Central memory CD4-positive, alpha-beta T cell (primary cell): Measurements from ENCODE around the gene ZFX.
"Not testable (repeated sequence)": the region's sequence is repeated elsewhere in the genome, so short reads cannot be mapped to it uniquely, and the experiment has no call there.

ENCODE experiments used
- DNase-seq: peaks from one replicate; pipeline ENCODE4 v3.0.0; 2022

Gene ZFX

DNA sequence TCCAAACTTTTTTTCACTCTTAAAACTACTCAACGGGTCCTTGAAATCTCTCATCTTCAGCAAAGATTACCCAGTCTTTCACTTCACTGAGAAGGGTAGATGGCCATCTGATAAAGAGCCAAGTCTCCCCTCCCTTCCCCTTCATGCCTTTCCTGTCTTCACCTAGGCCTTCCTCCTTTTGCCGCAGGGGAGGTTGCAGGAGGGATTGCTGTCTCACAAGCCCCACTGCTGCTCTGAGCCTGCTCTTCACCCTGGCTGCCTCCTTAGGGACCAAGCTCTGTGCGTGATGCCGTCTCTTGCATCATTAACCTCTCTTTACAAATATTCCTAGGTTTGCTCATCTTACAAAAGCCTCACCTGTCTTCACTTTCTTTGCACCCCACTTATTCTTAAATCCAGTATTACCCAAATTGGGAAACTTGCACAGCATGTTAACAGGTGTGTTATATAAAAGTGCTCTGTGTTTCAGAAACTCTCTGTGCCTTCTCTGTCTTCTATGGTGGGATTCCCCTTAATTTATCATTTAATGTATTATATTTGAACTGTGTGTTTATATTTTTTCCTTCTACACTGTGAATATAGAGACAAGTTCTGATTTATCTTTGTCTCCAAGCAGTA is 3.8 kb downstream of the ZFX start:
- peak; percentile 19 for DNase-seq

DNA sequence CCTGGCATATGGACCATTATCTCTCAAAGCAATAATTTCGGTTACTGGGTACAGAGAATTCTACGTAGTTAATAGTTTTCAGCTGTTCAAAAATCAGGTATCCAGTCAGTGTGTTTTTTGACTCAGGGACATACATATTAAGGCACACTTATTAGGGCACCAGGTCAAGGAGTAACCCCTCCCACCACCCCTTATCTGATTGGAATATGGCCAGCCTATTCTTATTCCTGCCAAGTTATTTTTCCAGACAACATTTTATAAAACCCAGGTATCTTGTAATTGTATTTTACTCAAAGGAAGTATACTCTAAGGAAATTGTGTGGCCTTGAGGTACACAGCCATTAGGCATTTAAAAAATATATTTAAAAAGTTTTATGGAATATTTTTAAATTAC is 4.3 kb downstream of the ZFX start:
- no peak for DNase-seq

DNA sequence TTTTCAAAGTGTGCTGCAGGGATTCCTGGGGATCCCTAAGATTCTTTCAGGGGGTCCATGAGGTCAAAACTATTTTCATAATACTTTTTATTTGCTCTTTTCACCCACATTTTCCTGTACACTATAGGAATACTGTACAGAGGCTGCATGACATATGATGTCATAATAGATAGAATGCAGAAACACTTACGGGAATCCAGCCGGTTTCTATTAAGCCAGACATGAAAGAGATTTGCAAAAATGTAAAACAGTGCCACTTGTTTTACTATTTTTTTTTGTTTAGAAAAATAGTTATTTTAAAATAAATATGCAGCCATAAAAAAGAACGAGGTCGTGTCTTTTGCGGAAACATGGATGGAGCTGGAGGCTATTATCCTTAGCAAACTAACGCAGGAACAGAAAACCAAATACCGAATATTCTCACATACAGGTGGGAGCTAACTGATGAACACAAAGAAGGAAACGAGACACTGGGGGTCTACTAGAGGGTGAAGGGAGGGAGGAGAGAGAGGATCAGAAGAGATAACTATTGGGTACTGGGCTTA is 5.0 kb downstream of the ZFX start:
- no peak for DNase-seq

DNA sequence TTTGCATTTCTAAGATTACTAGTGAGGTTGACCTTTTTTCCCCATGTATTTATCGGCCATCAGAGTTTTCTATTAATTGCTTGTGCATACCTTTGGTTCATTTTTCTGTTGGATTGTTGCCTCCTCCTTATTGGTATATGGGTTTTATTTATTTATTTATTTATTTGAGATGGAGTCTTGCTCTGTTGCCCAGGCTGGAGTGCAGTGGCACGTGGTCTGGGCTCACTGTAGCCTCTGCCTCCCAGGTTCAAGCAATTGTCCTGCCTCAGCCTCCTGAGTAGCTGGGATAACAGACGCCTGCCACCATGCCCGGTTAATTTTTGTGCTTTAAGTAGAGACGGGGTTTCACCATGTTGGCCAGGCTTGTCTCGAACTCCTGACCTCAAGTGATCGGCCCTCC is 6.2 kb downstream of the ZFX start:
- not testable (repeated sequence) for DNase-seq

DNA sequence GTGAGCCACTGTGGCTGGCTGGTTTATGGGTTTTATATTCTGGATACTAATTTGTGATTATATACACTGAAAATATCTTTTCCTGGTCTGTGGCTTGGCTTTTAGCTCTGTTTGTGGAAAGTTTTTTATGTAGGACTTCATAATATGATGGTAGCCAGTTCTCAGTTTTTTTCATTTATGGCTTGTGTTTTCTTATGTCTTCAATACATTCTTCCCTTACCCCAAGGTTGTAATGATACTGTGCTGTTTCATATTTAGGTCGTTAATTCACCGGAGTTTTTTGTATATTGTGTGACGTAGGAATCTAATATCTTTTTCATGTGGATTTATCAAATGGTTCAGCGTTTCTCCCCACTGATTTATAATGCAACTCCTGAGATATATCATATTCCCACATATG is 6.6 kb downstream of the ZFX start:
- no peak for DNase-seq

DNA sequence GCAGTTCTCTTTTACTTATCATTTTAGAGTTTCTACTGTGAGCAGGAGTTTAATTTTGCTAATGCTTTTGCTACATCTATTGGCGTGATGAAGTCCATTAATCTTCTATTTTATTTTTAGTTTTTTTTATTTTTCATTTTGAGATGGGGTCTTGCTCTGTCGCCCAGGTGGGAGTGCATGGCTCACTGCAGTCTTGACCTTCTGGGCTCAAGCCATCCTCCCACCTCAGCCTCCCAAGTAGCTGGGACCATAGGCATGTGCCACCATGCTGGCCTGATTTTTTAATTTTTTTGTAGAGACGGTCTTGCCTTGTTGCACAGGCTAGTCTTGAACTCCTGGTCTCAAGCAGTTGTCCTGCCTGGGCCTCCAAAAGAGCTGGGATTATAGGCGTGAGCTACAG is 9.4 kb downstream of the ZFX start:
- no peak for DNase-seq

DNA sequence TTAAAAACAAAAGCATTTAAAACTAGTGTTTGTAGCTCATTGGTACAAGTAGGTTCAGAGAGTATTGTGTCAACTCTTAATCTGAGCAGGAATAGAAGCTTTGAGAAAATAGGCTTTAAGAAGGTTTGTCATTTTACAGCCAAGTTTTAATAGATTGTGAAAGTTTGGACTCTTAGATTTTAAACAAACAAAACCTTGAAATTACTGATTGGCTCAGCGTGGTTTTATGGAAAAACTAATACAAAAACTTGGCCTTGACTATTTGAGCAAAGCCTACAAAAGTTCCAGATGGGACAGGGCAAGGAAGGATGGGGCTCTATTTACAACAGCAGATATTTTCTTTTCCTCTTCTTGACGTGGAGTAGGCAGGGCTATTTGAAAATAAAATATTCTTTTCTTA is 16.5 kb downstream of the ZFX start:
- DNase-seq = no peak

DNA sequence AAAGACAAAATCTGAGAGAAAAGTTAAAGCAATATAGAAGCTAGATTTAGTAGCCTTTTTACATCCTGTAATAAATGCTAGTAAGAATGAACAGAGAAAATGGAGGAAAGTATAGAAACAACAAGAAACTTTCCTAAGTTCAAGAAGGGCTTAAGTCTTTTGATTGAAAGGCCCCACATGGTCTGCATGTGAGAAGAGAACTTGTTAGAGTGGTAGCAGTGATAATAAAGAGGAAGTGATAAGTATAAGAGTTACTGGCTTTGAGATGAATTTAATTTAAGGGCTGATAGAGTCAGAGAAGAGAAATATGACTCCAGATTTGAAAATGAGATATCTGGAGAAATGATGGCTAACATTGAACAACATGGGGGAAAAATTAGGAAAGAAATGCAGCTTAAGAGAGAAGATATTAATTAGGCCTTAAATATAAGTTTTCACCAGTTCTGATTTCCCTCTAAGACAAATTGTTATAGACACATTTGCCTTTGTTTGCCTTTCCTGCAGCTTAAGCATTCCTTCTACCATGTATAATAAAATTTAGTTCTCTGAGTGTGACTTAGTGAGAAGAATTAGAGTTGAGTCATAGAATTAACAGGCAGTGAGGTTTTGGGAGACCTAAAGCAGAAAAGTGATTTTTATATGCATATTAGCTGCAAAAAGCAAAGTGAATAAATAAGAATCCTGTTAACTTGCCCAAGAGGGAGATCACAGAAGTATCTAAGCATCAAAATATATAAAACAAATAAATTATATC is 18.4 kb downstream of the ZFX start:
- no peak for DNase-seq

DNA sequence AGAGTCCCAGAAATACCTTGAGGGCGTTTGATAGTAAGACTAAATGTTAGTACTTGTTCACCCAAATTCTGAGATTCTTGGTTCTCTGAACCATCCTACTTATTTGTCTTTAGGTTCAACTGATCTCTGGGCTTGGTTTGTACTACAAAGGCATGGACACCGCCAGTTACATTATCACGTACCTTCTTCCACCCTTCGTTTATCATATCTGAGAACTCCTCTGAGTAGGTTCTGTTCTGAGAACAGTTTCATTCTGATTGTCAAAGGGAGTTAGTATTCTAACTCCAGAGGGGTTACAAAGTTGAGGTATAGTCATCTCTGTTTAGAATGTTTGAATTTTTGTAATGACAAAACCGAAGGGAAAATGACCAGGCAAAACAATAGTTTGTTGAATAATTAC is 19.3 kb downstream of the ZFX start:
- no peak for DNase-seq

DNA sequence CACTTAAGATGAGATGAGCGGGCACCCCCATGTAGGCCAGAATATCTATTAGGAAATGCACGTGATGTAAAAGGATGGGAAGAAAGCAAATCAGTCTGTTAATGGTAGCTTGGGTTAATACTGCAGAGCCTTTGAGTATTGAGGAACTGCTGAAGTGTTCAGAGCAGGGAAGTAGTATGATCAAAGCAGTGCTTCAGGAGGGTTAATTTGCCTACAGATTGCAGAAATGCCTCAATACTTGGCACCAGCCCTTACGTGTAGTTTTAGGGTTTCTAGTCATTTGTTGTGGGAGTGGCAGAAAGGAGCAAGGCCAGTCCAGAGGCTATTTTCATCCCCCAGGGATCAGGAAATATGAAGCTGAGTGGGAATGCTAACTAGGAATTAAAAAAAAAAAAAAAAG is 19.7 kb downstream of the ZFX start:
- DNase-seq = no peak

DNA sequence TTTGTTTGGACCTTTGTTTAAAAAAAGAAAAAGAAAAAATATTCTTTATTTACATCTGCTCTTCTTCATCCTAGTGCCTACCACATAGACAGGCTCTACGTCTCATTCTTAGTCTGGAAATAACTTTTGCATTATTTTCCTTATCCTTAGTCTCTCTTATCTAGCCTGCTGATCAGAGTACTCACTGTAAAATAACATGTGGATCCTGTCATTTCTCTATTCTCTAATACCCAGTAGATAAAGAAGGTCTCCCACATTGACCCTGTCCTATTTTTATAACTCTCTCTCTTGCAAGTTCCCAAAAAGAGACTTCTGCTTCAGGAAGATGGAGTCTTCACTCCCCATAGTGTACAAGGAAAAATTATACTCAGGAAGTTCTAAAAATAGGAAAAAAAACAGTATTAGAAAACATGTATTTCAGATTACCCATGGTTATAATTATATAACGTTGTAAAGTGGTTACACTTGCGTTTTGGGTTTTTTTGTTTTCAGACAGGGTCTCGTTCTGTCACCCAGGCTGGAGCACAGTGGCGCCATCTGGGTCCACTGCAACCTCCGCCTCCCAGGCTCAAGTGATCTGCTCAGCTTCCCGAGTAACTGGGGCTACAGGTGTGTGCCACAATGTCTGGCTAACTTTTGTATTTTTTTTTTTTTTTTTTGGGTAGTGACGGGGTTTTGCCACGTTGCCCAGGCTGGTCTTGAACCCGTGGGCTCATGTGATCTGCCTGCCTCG is 23.8 kb downstream of the ZFX start:
- no peak for DNase-seq

DNA sequence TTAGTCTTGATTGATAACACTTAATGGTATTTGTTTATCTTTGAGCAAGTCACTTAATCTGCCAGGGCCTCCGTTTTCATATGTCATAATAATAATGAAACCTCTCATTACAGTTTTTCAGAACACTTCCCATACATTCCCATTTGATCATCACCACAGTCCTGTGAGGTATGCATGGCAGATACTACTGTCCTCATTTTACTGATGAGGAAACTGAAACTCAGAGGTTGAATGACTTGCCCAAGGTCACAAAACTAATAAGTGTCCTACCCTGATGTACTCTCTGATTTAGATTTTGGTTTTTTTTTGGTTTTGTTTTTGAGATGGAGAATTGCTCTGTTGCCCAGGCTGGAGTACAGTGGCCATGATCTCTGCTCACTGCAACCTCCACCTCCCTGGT is 25.7 kb downstream of the ZFX start:
- DNase-seq = no peak

DNA sequence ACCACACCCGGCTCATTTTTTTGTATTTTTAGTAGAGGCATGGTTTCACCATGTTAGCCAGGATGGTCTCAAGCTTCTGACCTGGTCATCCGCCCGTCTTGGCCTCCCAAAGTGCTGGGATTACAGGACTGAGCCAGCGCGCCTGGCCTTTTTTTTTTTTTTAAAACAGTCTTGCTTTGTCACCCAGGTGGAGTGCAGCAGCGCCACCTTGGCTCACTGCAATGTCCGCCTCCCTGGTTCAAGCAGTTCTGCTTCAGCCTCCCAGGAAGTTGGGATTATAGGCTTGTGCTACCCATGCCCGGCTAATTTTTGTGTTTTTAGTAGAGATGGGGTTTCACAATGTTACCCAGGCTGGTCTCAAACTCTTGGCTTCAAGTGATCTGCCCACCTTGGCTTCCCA is 28.9 kb downstream of the ZFX start:
- no peak for DNase-seq

DNA sequence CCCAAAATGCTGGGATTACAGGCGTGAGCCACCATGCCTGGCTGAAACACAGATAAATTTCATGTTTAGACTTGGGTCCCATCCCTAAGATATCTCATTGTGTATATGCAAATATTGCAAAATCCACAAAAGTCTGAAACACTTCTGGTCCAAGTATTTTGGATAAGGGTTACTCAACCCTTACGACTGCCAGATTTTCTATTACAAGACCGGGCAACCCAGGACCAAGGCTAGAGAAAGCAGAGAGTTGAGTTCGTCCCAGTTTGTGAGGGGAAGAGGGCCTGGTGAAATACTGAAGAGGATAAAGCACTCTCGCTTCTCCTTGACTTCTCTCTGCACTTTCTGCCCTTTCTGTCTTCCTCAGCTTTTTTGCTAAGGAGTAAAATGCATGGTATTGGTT is 34.5 kb downstream of the ZFX start:
- DNase-seq = no peak

DNA sequence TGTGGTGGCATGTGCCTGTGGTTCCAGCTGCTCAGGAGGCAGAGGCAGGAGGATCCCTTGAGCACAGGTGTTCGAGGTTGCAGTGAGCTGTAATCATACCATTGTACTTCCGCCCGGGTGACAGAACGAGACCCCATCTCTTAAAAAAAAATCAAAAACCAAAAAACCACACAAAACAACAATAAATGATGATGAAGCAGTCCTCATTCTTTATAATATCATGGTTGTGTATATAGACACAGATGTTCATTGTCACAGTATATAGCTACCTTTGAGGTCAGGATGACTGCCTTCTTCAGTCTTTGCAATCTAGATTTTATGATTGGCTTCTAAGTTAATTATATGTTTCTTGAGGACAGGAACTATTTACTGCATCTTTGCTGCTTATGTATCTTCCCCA is 37.0 kb downstream of the ZFX start:
- no peak for DNase-seq

DNA sequence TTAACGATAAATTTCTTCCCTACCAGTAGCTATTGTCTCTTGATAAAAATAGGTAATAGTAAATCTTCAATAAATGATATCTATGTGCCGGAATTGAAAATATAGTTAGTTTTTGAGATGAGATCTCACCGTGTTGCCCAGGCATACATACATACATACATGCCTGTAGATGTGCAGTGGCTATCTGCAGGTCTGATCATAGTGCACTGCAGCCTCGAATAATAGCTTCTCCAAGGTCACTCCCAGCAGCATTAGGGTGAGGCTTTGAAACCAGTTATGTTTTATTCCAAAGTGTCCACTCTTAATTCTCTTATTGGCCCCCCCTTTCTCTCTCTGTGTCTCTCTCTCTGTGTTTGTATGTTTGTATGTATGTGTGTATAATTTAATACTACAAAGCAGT is 37.5 kb downstream of the ZFX start:
- no peak for DNase-seq

DNA sequence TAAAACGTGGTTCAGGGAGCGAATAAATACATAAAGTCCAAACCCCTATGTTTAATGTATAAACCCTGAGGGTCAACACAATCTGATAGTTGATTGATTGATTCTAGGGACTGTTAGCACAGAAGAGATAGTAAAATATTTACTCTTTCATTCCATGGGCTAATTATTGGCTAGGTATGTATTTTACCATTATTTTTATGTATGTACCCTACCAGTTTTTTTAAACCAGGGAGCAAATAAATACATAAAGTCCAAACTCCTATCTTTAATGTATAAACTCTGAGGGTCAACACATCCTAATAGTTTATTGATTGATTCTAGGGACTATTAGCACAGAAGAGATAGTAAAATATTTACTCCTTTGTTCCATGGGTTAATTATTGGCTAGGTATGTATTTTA is 40.0 kb downstream of the ZFX start:
- DNase-seq = no peak

DNA sequence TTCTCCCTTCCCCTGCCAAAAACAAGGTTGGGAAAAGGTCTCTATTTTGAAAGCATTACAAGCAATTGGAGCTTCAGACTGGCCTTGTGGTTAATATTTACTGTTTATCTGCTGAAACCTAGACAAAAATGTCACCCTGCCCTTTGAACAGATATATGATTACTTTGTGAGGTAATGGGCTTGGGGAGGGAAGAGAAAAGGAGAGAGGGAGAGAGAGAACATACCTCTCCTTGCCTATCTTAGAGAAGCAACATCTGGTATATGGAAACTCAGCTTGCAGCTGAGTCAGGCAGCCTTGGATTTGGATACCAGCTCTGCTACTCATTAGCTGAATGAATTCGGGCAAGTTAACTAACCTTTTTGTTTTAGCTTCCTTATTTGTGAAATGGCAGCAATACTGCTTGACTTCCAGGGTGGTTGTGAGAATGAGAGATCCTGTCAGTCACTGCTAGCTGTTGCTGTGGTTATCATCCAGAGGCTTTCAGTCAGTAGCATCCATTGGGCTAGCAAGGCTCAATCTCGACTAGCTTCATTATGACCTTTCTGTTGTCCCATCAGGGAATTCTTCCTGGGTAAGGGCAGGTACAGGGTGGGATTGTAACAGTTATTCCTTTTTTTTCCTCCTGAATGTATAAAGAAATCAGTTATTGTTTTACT is 41.1 kb downstream of the ZFX start:
- no peak for DNase-seq

DNA sequence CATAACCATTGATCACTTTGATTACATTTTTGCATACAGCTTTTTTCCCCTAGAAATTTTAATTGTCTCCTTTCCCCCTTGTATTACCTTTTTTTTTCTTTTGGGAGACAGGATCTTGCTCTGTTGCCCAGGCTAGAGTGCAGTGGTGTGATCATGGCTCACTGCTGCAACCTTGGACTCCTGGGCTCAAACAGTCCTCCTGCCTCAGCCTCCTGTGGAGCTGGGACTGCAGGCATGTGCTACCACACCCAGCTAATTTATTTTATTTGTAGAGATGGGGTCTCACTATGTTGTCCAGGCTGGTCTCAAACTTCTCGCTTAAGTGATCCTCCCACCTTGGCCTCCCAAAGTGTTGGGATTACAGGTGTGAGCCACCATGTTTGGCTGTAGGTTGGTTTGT is 47.0 kb downstream of the ZFX start:
- no peak for DNase-seq

DNA sequence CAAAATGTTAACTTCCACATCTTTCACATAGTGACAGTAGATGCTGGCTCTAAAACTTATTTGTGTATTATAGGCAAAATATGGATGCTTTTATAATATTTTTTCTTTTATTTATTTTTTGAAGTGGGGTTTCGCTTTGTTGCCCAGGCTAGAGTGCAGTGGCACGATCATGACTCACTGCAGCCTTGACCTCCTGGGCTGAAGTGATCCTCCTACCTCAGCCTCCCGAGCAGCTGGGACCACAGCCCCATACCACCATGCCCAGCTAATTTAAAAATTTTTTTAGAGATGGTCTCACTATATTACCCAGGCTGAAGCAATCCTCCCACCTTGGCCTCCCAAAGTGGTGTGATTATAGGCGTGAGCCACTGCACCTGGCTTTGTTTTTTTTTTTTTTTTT is 48.6 kb downstream of the ZFX start:
- DNase-seq = no peak

DNA sequence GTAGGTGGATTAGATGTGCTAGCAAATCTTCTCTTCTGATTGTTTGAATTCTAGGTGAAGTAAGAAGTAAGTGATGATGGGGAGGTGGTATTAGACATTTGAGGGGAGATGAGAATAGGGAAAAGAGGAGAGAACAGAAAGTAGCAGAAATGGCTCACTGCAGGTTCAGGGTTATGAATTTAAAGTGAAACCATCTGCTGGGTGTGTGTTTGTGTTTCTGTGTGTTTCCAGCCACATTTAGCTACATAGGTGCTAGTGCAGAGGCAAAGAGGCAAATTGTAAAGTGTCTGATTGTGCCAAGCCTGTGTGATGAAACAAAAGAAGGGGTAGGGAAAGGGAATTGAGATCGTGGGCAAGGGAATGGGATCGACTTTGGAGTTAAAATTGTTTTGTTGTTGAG is 50.6 kb downstream of the ZFX start:
- DNase-seq = no peak

DNA sequence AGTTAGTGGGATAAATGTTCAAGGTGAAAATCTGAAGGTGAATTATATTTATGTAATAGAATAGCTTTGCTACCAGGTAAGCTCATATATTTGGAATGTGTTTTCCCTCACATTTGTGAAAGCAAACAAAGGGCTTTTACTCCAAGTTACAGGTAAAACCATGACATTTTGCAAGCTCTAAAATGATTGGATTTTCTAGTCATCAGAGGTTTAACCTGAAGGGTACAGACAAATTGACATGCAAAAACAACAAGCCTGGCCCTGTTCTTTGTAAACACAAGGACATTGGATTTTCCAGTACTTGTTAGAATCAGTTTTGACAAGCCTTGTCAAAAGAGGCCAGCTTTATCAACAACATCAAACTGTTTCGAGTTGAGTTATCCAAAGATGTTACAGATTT is 51.7 kb downstream of the ZFX start:
- no peak for DNase-seq

DNA sequence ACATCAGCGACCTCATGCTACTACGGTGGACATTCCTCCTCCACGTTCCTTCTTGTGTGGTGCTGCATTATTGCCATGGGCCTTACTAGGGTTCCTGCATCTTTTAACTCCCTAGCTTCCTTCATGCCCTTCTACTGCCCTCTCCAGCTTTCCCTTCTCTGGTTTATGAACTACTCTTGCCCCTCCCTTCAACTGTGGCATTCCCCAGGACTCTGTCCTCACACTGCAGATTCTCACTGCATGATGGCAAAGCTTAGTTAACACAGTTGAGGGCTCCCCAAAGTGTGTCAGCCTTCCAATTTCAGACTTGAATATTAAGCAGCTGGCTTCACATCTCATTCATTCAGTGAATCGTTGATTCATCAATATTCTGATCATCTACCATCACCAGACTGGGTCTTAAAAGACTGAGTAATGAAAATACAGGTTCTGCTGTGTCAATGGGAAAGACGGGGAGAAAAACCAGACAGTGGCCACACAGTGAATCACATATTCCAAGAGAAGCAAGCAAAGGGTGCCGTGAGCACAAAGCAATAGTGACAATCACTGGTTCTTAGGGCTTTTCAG is 53.0 kb downstream of the ZFX start:
- DNase-seq = no peak
